ENCODE measurements around the gene TEX29.

TEX29 gene

DNA sequence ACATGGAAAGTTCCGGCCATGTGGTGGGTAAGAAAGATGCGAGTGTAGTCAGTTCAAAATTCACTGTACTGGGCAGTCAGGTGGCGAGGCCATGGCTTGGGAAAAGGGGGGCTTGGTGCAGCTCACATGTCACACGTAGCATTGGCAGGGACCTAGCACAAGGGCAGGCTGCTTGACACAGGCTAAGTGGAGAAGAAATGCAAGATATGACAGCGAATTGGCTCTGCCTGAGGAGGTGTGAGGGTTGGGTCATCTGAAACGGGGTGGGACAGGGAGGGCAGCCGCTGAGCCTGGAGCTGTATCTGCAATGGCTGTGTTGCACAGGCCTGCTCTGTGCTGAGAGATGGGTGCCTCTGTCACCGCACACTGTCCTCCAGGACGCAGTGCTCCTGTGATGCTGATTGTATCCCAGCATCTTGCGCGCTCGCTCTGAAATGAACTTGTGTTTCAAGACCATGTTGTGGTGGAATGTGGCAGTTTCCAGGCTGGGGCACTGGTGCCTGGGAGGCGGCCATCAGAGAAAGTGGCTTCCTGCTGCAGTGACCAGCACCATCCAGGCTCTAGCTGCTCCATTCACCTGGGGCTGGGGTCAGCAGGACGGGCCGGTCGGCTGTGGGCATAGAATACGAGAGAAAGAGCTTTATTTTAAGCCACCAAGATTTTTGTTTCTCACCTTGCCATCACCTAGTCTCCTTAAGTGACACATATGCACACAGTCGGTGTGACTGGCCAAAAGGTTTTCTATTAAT is 70.3 kb downstream of the TEX29 start:
- TF ChIP-seq, protein P1, sequence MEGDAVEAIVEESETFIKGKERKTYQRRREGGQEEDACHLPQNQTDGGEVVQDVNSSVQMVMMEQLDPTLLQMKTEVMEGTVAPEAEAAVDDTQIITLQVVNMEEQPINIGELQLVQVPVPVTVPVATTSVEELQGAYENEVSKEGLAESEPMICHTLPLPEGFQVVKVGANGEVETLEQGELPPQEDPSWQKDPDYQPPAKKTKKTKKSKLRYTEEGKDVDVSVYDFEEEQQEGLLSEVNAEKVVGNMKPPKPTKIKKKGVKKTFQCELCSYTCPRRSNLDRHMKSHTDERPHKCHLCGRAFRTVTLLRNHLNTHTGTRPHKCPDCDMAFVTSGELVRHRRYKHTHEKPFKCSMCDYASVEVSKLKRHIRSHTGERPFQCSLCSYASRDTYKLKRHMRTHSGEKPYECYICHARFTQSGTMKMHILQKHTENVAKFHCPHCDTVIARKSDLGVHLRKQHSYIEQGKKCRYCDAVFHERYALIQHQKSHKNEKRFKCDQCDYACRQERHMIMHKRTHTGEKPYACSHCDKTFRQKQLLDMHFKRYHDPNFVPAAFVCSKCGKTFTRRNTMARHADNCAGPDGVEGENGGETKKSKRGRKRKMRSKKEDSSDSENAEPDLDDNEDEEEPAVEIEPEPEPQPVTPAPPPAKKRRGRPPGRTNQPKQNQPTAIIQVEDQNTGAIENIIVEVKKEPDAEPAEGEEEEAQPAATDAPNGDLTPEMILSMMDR (IDR thresholded peaks at IDR 0.05; ENCODE audit: extremely low read depth, missing control alignments): no peak
- no peak for DNase-seq (ENCODE audit: low spot score)

DNA sequence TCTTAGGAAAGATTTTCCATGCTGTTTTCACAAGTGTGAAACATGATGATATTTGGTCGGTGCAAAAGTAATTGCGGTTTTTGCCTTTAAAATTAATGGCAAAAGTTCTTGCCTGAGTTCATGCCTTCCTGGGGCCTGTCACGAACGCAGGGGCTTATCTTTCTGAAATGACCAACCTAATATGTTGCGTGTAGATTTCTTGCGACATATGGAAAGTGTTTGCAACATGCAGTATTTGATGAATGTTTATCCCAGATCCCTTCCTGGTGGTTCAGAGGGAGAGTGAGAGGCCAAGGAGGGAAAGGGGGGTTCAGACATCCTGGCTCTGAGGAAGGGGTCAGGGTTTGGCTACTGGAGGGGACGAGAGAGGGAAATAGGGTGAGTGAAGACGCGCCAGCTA is 72.0 kb downstream of the TEX29 start:
- TF ChIP-seq, protein P1 (IDR thresholded peaks at IDR 0.05; ENCODE audit: extremely low read depth, missing control alignments): no peak
- no peak for DNase-seq (ENCODE audit: low spot score)

DNA sequence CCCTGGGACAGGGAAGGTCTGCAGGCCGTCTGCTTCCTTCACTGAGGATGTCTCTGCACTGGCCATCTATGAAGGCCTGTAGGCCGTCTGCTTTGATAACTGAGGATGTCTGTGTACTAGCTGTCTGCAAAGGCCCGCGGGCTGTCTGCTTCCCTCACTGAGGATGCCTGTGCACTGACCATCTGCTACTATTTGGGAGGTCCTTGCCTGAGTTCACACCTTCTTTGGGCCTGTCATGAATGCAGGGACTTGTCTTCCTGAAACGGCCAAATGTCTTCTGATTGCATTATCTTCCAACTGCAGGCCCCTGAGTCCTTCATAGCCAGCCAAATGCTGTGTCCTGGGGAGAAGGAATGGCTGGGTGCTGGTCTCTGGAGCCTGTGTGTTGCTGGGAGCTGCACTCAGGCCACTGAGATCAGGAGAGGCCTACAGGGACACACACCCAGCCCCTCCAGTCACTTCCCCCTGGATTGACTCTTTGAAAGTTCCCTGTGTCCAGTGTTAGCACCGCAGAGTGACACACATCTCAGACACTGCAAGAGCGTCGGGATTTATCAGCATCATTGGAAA is 72.9 kb downstream of the TEX29 start:
- TF ChIP-seq, protein P1 (IDR thresholded peaks at IDR 0.05; ENCODE audit: extremely low read depth, missing control alignments): no peak
- no peak for DNase-seq (ENCODE audit: low spot score)

All from GM20000 (cell line).